Neural cell (in vitro differentiated cells): ENCODE data around the gene OR10G8. TPM values are rescaled to one million over a fixed set of nuclear protein-coding genes. Genes with fewer than 3 reads are reported as not detected.

Experiments
- H2AFZ ChIP-seq: fragments of 200-600, 300-800 bp; sonication (generic), shearing (Covaris generic); 2 replicates; pipeline ENCODE4 v1.6.0; 2014; ENCODE audit warnings: low read depth, mild to moderate bottlenecking, antibody characterized with exemption, low read length, moderate library complexity
- H3F3A ChIP-seq: fragments of 200-600 bp; shearing (Covaris generic); 2 replicates; pipeline ENCODE4 v1.6.1; 2016; ENCODE audit warnings: mild to moderate bottlenecking, moderate library complexity, mixed read lengths, antibody characterized with exemption, low read length; ENCODE audit not compliant: insufficient read depth, poor library complexity, severe bottlenecking
- H3K27ac ChIP-seq: fragments of 200-600, 300-800 bp; sonication (generic), shearing (Covaris generic); 2 replicates; pipeline ENCODE4 v1.5.1; 2014; ENCODE audit warnings: mild to moderate bottlenecking, low read length, moderate library complexity
- H3K27me3 ChIP-seq: fragments of 300-800, 200-600 bp; sonication (generic), shearing (Covaris generic); 2 replicates; pipeline ENCODE4 v1.6.0; 2014; ENCODE audit warnings: mild to moderate bottlenecking, low read depth, low read length, moderate library complexity; ENCODE audit not compliant: insufficient read depth
- H3K36me3 ChIP-seq: fragments of 300-800, 200-600 bp; sonication (generic), shearing (Covaris generic); 2 replicates; pipeline ENCODE4 v1.5.1; 2014; ENCODE audit warnings: mild to moderate bottlenecking, antibody characterized with exemption, low read length, moderate library complexity; ENCODE audit not compliant: insufficient read depth
- H3K4me2 ChIP-seq: fragments of 300-800, 200-600 bp; sonication (generic), shearing (Covaris generic); 2 replicates; pipeline ENCODE4 v1.6.0; 2014; ENCODE audit warnings: mild to moderate bottlenecking, low read length
- H3K4me3 ChIP-seq: fragments of 300-800, 200-600 bp; sonication (generic), shearing (Covaris generic); 2 replicates; pipeline ENCODE4 v1.5.1; 2014; ENCODE audit warnings: mild to moderate bottlenecking, low read length, moderate library complexity
- H3K79me2 ChIP-seq: fragments of 200-600 bp; shearing (Covaris generic); replicated peaks from 2 replicates; pipeline ENCODE4 v1.6.0; 2014; ENCODE audit warnings: mild to moderate bottlenecking, low read length, moderate library complexity; ENCODE audit not compliant: insufficient read depth
- H3K9ac ChIP-seq: fragments of 300-800, 200-600 bp; sonication (generic), shearing (Covaris generic); 2 replicates; pipeline ENCODE4 v1.6.1; 2016; ENCODE audit warnings: mild to moderate bottlenecking, low read length, mixed read lengths
- H3K9me2 ChIP-seq: fragments of 200-600 bp; shearing (Covaris generic); 2 replicates; pipeline ENCODE4 v1.6.1; 2016; ENCODE audit warnings: mild to moderate bottlenecking, low read length, mixed read lengths; ENCODE audit not compliant: insufficient read depth
- H3K9me3 ChIP-seq: fragments of 200-600, 300-800 bp; sonication (generic), shearing (Covaris generic); 2 replicates; pipeline ENCODE4 v1.6.1; 2016; ENCODE audit warnings: mild to moderate bottlenecking, mixed run types, low read length, moderate library complexity, mixed read lengths
- H4K20me1 ChIP-seq: fragments of 200-600 bp; shearing (Covaris generic); 2 replicates; pipeline ENCODE4 v1.6.1; 2016; ENCODE audit warnings: mild to moderate bottlenecking, mixed run types; ENCODE audit not compliant: insufficient read depth
- CTCF ChIP-seq: fragments of 450-650 bp; IDR thresholded peaks from 2 replicates; pipeline ENCODE4 v1.5.1; 2014; ENCODE audit warnings: antibody characterized with exemption, mild to moderate bottlenecking, moderate library complexity; ENCODE audit not compliant: poor library complexity, severe bottlenecking
- EP300 ChIP-seq: fragments of 450-650 bp; conservative IDR thresholded peaks from 2 replicates; pipeline ENCODE4 v1.6.1; 2014; ENCODE audit warnings: antibody characterized with exemption, mild to moderate bottlenecking, moderate library complexity; ENCODE audit not compliant: poor library complexity, severe bottlenecking
- EZH2 ChIP-seq: fragments of 200-600, 300-800 bp; shearing (Covaris generic), sonication (generic); IDR thresholded peaks from 2 replicates; pipeline ENCODE4 v1.6.1; 2014; ENCODE audit warnings: antibody characterized with exemption, low read length, borderline replicate concordance, mild to moderate bottlenecking; ENCODE audit not compliant: insufficient read depth, poor library complexity, severe bottlenecking
- MXI1 ChIP-seq: fragments of 450-650 bp; conservative IDR thresholded peaks from 2 replicates; pipeline ENCODE4 v1.6.1; 2014; ENCODE audit warnings: antibody characterized with exemption, mild to moderate bottlenecking; ENCODE audit not compliant: poor library complexity, severe bottlenecking
- POLR2AphosphoS5 ChIP-seq: IDR thresholded peaks from 2 replicates; pipeline ENCODE4 v1.6.1; 2012
- RAD21 ChIP-seq: fragments of 450-650 bp; conservative IDR thresholded peaks from 2 replicates; pipeline ENCODE4 v1.6.1; 2014; ENCODE audit warnings: antibody characterized with exemption, mild to moderate bottlenecking, moderate library complexity
- REST ChIP-seq: IDR thresholded peaks from 2 replicates; pipeline ENCODE4 v1.6.1; 2012; ENCODE audit warnings: borderline replicate concordance
- SMC3 ChIP-seq: fragments of 450-650 bp; conservative IDR thresholded peaks from 2 replicates; pipeline ENCODE4 v1.6.1; 2014; ENCODE audit warnings: antibody characterized with exemption, mild to moderate bottlenecking, moderate library complexity; ENCODE audit not compliant: poor library complexity
- TAF1 ChIP-seq: IDR thresholded peaks from 2 replicates; pipeline ENCODE4 v1.6.1; 2012; ENCODE audit warnings: low read depth
- polyA plus RNA-seq: library from polyadenylated mRNA; depleted of rRNA; stranded (reverse); fragments of >200 nt; gene quantifications from 2 replicates; pipeline ENCODE4 v1.2.3, GENCODE V29; 2014

The OR10G8 gene
- polyA plus RNA-seq, 1 donor from 2014 or later, result not detected

GRCh38 chr11:124071623-124071948, 45.0 kb downstream of the OR10G8 start:
- Histone ChIP-seq H3K36me3 (no peaks in the 10 kb centered on the region), H3K27me3 (no peaks in the 10 kb centered on the region), H3K4me2 (no peak overlapping the region), H4K20me1 (no peaks in the 10 kb centered on the region), H3K79me2 (no peaks in the 10 kb centered on the region), H2AFZ (peak overlapping the region; percentile 57), H3K4me3 (no peak overlapping the region), H3K9me3 (no peaks in the 10 kb centered on the region), H3K9me2 (no peaks in the 10 kb centered on the region), H3K9ac (peak overlapping the region; percentile 39), H3F3A (no peaks in the 10 kb centered on the region), H3K27ac (peak overlapping the region; percentile 79)
- TF ChIP-seq EP300 (peak; percentile 31), EZH2 (no peak), SMC3 (peak; percentile 75), CTCF (peak; percentile 59)

- no peaks in the 10 kb centered on the region for H3F3A ChIP-seq
- H3K4me2 ChIP-seq, result no peak overlapping the region
- H3K36me3 ChIP-seq, result no peaks in the 10 kb centered on the region
- TF ChIP-seq CTCF (no peak), SMC3 (no peak), POLR2AphosphoS5 (no peak), RAD21 (no peak), EP300 (no peak), MXI1 (no peak), REST (no peak), TAF1 (no peak), EZH2 (no peak)
- H3K9me3 ChIP-seq, result no peaks in the 10 kb centered on the region
- no peaks in the 10 kb centered on the region for H3K79me2 ChIP-seq
- peak overlapping the region; percentile 39 for H3K9ac ChIP-seq
- no peaks in the 10 kb centered on the region for H4K20me1 ChIP-seq
- H3K27ac ChIP-seq, result peak overlapping the region; percentile 79
- H3K9me2 ChIP-seq, result no peaks in the 10 kb centered on the region
- H3K27me3 ChIP-seq, result no peaks in the 10 kb centered on the region
- peak overlapping the region; percentile 57 for H2AFZ ChIP-seq
- H3K4me3 ChIP-seq, result no peak overlapping the region
These were observed 45.5 kb downstream of the OR10G8 start for GRCh38 chr11:124072147-124072546.
